Type B pancreatic cell (in vitro differentiated cells): ENCODE data around the gene FAM83G. TPM values are rescaled to one million over a fixed set of nuclear protein-coding genes. Genes with fewer than 3 reads are reported as not detected.

Source experiments
- DNase-seq: peaks from one replicate; pipeline ENCODE4 v3.0.0; 2021; ENCODE audit warnings: mixed read lengths; ENCODE audit not compliant: unreplicated experiment; ENCODE audit errors: extremely low spot score
- H3K27ac Mint-ChIP-seq: 2 replicates; pipeline ENCODE4 v1.8.0; 2021; ENCODE audit warnings: mild to moderate bottlenecking, mixed read lengths
- H3K27me3 Mint-ChIP-seq: 2 replicates; pipeline ENCODE4 v1.8.0; 2021; ENCODE audit warnings: mixed read lengths
- H3K36me3 Mint-ChIP-seq: 2 replicates; pipeline ENCODE4 v1.8.0; 2021; ENCODE audit warnings: mixed read lengths
- H3K4me1 Mint-ChIP-seq: one replicate; pipeline ENCODE4 v1.8.0; 2021; ENCODE audit warnings: mixed read lengths; ENCODE audit not compliant: unreplicated experiment
- H3K4me3 Mint-ChIP-seq: 2 replicates; pipeline ENCODE4 v1.8.0; 2021; ENCODE audit warnings: mild to moderate bottlenecking, mixed read lengths
- H3K9me3 Mint-ChIP-seq: 2 replicates; pipeline ENCODE4 v1.8.0; 2021; ENCODE audit warnings: mixed read lengths
- total RNA-seq: library from RNA; stranded (reverse); gene quantifications from 2 replicates; pipeline ENCODE4 v1.2.1, GENCODE V29; 2021; ENCODE audit warnings: low replicate concordance
- TF ChIP-seq, protein P1 (sequence below): fragments of 200-600 bp; sonication (generic); conservative IDR thresholded peaks from 2 replicates; pipeline ENCODE4 v1.5.0; 2021; ENCODE audit warnings: antibody characterized with exemption, mild to moderate bottlenecking

Gene FAM83G
- total RNA-seq, 1 donor from 2014 or later, result 8.3 TPM

DNA sequence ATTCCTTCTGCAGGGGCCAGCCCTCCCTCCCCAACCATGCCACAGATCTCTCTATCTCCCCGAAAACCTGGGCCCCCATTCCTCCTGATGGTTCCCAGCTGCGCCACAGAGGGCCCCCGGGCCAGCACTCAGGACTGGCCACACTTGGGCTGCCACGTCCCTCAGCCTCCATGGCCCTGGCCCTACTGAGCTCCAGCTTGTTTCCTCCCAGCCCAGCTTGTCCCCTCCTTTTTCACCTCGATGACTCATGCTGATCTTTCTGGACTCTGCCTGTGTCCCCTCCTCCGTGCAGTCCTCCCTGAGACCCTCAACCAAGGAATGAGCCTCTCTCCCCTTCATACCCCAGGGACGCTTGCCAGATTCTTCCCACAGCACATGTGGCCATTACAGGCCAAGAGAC, 10.9 kb upstream of the FAM83G start:
- Mint-ChIP-seq H3K9me3 (no peaks in the 10 kb centered on the region), H3K27ac (no peak overlapping the region), H3K27me3 (no peaks in the 10 kb centered on the region), H3K36me3 (no peaks in the 10 kb centered on the region), H3K4me1 (peaks cover 12% of the 10 kb centered on the region), H3K4me3 (no peak overlapping the region)
- DNase-seq, result no peak
- TF ChIP-seq, protein P1, sequence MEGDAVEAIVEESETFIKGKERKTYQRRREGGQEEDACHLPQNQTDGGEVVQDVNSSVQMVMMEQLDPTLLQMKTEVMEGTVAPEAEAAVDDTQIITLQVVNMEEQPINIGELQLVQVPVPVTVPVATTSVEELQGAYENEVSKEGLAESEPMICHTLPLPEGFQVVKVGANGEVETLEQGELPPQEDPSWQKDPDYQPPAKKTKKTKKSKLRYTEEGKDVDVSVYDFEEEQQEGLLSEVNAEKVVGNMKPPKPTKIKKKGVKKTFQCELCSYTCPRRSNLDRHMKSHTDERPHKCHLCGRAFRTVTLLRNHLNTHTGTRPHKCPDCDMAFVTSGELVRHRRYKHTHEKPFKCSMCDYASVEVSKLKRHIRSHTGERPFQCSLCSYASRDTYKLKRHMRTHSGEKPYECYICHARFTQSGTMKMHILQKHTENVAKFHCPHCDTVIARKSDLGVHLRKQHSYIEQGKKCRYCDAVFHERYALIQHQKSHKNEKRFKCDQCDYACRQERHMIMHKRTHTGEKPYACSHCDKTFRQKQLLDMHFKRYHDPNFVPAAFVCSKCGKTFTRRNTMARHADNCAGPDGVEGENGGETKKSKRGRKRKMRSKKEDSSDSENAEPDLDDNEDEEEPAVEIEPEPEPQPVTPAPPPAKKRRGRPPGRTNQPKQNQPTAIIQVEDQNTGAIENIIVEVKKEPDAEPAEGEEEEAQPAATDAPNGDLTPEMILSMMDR, result no peak

DNA sequence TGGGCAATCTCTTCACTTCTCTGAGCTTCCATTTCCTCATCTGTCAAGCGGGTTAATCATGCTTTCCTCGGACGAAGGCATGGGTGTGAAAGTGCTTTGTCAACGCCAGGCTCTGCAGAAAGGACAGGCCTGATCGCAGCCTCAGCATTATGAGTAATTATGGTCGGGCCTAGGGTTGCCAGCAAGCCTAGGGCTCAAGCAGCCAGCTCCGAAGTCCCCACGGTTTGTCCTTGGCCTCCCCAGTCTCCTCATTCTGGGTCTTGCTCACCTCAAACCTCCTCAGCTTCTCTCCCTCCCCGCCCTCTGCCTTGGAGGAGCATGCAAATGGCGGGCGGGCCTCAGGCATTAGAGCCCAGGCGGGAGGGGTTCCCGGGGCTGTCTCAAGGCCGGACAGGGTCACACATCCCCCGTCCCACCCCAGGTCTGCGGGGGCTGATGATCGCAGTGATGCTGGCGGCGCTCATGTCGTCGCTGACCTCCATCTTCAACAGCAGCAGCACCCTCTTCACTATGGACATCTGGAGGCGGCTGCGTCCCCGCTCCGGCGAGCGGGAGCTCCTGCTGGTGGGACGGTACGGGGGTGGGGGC, 10.2 kb upstream of the FAM83G start:
- H3K4me3 Mint-ChIP-seq, result no peak overlapping the region
- no peaks in the 10 kb centered on the region for H3K27me3 Mint-ChIP-seq
- H3K9me3 Mint-ChIP-seq, result no peaks in the 10 kb centered on the region
- H3K27ac Mint-ChIP-seq, result no peak overlapping the region
- peaks cover 12% of the 10 kb centered on the region for H3K4me1 Mint-ChIP-seq
- TF ChIP-seq, protein P1, result no peak
- no peak for DNase-seq
- no peaks in the 10 kb centered on the region for H3K36me3 Mint-ChIP-seq

DNA sequence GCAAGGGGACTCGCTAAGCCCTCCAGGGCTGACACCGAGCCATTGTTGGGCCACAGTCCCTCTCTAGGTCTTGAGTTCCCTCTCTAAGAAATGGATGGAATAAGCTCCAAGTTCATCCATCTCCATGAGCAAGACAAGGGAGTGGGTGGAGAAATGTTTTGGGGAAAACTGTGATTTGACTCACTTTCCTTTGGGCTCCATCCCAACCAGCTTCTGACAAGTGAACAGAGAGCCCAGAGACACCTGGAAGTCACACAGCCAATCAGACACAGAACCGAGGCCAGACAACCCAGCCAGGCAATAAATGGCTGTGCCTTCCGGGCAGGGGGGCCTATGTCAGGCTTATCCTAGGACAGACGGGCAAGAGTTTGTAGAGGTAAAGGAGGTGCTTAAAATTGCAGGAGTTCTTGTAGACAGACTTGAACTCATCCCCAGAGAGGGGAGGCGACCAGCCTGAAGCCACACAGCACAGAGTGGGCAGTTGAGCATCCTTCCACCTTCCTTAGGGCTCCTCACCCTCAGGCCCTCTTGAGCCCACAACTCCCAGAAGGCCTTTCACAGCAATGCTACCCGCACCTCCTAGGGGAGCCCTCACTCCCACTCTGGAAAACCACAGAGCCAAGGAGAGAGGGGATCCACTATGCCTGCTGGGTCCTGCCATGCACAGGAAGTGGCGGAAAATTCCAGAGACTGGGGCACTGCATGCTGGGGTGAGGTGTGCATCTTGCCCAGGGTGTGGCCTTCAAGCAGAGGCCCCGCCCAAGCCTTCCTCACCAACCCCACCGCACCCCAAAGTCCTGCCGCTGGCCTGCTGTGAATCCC, 9.5 kb upstream of the FAM83G start:
- H3K27ac Mint-ChIP-seq, result no peak overlapping the region
- no peak overlapping the region for H3K4me3 Mint-ChIP-seq
- DNase-seq, result no peak
- H3K36me3 Mint-ChIP-seq, result no peaks in the 10 kb centered on the region
- TF ChIP-seq, protein P1, result no peak
- no peaks in the 10 kb centered on the region for H3K9me3 Mint-ChIP-seq
- no peaks in the 10 kb centered on the region for H3K27me3 Mint-ChIP-seq
- peaks cover 10% of the 10 kb centered on the region for H3K4me1 Mint-ChIP-seq

DNA sequence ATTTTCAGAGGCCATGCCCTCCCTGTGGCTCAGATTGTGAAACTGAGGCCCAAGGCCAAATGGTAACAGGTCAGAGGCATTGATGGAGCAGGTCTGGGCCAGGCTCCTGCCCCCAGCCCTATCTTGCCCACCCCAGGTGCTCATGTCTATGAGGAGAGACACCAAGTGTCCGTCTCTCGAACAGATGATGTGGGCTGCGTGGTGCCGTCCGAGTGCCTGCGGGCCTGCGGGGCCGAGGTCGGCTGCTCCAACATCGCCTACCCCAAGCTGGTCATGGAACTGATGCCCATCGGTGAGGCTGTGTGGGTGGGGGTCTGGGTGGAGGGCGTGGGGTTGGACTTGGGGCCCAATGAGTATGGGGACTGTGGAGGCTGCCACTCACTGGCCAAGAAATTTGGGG, 8.7 kb upstream of the FAM83G start:
- DNase-seq, result no peak
- H3K4me1 Mint-ChIP-seq, result peaks cover 7% of the 10 kb centered on the region
- TF ChIP-seq, protein P1, result no peak
- no peaks in the 10 kb centered on the region for H3K36me3 Mint-ChIP-seq
- no peaks in the 10 kb centered on the region for H3K9me3 Mint-ChIP-seq
- no peak overlapping the region for H3K4me3 Mint-ChIP-seq
- no peaks in the 10 kb centered on the region for H3K27me3 Mint-ChIP-seq
- no peak overlapping the region for H3K27ac Mint-ChIP-seq

GRCh38 chr17:19012171-19013080, 7.9 kb upstream of the FAM83G start:
- no peaks in the 10 kb centered on the region for H3K36me3 Mint-ChIP-seq
- H3K27me3 Mint-ChIP-seq, result no peaks in the 10 kb centered on the region
- H3K9me3 Mint-ChIP-seq, result no peaks in the 10 kb centered on the region
- H3K4me1 Mint-ChIP-seq, result peaks cover 7% of the 10 kb centered on the region
- no peak overlapping the region for H3K4me3 Mint-ChIP-seq
- TF ChIP-seq, protein P1, result no peak
- DNase-seq, result no peak
- no peak overlapping the region for H3K27ac Mint-ChIP-seq
